HG02884 (cell line): ENCODE results near the gene CPT1A.

Source experiments
- ATAC-seq: cut with Tn5 transposase; IDR thresholded peaks from one replicate; pipeline ENCODE4 v1.9.1; 2021; ENCODE audit warnings: mild to moderate bottlenecking, moderate library complexity; ENCODE audit not compliant: unreplicated experiment

Gene CPT1A

DNA sequence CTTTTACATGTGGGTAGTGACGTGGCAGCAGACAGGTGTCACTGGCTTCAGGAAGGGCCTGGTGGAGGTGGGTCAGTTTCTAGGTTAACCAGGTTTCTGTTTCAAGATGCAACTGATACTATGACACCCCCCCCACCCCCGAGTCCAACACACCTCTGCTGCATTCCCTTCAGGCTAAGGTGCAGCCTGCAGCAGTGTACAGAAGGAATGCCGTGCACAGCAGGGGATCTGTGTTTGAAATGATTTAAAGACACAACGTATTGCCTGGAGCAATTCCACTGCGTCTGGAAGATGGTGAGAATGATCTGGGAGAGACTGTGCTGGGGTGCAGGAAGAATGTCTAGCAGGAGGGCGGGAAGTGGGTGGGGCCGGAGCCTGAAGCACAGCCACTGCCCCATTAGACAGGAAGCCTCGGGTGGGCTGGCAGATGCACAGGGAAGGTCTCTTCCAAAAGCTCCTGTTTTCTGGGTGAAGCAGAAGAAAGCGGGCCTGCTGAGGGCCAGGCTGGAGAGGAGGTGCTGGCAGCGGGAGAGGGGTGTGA lies 78.5 kb downstream of the CPT1A start:
- no peak for ATAC-seq

DNA sequence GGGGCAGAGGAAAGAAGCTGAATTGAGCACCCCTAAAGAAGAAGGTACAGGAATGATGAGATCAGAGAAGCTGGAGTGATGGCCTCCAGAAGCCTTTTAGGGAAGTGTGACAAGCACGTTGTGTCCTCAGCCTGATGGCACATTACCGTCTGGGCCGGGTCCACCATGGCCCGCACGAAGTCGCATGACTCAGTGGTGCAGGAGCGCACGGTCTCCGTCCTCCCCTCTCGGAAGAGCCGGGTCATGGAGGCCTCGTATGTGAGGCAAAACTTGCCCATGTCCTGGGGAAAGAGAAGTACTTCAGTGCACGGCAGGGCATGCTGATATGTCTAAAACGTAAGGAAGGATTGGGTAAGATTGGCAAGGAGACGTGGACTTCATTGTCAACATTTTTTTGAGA lies 79.2 kb downstream of the CPT1A start:
- no peak for ATAC-seq

DNA sequence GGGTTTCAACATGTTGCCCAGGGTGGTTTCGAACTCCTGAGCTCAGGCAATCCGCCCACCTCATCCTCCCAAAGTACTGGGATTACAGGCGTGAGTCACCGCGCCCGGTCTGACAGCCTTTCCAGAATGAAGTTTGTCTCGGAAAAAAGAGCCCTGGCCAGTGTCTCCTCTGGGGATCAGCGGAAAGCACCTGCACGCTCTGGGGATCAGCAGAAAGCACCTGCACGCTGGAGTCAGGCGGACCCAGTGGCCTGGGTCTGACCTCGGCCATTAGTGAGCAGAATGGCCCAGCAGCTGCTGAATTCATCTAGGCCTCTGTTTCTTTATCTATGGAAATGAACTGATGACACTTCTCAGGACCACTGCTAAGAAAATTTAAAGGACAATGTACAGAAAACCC lies 79.9 kb downstream of the CPT1A start:
- no peak for ATAC-seq

DNA sequence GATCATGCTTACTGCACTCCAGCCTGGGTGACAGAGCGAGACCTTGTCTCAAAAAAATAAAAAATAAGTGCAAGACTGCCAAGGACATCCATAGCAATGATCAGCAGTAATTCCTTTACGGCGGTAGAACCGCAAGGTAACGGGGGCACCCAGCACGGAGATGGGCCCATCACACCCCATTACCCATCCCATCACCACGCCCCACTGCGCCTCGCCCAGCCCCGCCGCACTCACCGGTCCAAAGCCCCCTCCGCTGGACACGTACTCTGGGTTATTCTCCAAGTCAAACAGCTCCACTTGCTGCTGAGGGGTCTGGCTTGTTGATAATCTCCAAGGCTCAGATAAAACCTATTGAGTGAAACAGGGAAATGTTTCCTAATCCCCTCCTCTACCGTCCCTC lies 81.7 kb downstream of the CPT1A start:
- ATAC-seq: no peak

DNA sequence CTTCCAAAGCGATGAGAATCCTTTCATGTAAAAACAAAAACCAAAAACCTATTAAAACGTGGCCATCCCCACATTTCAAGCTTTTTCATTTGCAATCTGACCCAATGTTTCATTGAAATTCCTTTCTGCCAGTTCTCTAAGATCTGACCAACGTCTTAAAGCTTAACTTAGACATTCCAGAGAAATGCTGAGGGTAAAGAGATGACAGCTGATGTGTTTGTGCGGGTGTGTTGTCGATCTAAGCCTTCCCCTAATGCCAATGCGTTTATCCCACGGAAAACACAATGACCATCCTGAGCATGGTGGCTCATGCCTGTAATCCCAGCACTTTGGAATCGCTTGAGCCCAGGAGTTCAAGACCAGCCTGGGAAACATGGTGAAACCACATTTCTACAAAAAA lies 84.0 kb downstream of the CPT1A start:
- no peak for ATAC-seq

DNA sequence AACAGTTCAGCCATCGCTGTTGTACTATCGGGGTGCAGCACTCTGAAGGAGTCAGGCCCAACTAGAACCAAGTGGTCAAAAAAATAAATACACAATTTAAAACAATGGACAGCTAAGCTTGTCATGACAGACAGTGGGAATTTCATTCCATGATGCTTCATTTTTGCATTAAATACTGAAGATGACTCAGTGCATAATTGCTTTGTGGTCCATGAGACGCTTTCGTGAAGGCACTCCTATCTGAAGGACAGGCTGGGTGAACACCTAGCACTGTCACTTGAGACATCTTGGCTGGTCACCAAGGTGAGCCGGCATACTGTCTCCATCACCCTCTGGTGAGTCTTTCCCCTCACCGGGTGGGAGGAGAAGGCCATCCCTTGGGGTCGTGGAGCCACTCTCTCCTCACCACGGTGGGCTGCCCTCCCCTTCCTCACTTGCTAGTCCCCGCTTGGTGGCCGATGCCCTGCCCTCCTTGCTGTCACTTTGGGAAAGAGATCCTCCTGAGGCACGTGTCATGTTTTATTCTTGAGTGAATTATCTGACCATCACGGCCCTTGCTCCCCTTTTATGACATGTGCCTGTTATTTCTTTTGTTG lies 85.4 kb downstream of the CPT1A start:
- no peak for ATAC-seq

DNA sequence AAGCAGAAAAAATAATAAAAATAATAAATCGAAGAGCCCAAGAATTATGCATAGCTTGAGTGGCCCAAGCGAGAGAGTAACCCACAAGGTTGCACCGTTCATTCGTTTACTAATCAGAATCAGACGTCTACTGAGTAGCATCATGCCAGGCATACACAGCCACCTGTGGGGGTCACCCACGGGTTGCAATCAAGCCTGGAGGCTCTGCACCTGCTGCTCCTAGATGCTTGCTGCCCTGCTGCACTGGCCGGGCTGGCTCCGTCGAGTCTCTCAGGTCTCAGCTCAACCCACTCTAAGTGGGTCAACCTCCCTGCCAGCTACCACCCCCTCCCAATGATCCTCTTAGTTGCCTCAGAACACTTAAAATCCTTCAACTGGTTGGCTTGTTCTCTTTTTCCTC lies 88.4 kb downstream of the CPT1A start:
- ATAC-seq: no peak

DNA sequence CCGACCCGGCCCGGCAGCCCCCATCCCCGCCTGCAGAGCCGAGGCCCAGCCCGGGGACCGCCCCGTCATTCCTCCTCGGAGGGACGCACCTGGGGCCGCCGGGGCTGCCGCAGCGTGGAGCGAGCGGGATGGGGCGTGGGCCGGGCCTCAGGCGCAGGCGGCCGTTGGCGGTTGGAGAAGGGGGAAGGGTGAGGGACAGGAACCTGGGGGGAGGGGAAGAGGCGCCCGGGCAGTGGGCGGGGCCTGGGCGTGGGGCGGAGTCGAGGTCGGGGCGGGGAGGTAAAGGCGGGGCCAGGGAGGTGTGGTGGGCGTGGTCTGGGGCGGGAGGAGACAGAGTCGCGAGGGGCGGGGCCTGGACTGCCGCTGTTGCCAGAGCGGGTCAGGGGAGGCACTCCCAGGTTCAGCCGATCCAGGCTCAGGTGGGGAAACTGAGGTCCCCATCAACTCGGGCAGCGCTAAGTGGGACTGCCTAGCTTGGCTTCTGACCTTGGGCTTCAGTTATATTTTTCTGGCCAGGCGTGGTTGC lies 90.3 kb downstream of the CPT1A start, which contains the start of gene TESMIN:
Gene TESMIN (minus strand): TSS at position 190 of the 526 bp plus-strand sequence. CDS start 860 bp downstream, outside the sequence.
- no peak for ATAC-seq

DNA sequence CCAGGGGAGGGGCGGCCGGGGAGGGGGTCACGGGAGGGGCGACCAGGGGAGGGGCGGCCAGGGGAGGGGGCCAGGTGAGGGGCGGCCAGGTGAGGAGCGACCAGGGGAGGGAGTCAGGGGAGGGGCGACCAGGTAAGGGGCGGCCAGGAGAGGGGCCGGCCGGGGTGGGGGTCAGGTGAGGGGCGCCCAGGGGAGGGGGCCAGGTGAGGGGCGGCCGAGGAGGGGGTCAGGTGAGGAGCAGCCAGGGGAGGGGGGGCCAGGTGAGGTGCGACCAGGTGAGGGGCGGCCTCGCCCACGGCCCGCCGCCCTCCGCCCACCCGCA lies 90.8 kb downstream of the CPT1A start:
- no peak for ATAC-seq

DNA sequence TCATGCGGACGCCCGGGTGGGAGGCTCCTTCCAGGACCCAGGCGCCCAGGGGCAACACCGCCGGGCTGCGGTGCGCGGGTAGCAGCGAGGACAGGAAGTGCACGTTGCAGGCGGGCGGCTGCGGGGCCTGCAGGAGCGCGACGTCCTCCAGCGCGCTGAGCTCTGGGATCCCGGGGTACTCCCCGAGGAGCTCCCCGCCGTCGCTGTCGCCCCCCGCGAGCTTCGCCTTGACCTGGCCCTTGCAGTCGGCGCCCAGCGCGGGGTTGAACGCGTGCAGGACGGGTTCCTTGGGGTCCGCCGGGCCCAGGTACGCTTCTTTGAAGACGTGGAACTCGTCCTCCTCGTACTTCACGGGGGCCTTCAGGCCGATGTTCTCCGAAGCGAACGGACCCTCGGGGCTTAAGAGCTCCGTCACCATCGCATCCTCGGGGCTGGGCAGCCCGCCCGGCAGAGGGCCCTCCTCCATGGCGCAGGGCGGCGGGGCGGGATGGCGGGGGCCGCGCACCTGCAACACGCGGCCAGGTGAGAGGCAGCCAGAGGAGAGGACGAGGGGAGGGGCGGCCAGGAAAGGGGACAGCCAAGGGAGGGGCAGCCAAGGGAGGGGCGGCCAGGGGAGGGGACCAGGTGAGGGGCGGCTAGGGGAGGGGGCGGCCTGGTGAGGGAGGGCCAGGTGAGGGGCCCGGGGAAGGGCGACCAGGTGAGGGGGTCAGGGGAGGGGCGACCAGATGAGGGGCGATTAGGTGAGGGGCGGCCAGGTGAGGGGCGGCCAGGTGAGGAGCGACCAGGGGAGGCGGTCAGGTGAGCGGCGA lies 91.3 kb downstream of the CPT1A start:
- ATAC-seq: no peak

DNA sequence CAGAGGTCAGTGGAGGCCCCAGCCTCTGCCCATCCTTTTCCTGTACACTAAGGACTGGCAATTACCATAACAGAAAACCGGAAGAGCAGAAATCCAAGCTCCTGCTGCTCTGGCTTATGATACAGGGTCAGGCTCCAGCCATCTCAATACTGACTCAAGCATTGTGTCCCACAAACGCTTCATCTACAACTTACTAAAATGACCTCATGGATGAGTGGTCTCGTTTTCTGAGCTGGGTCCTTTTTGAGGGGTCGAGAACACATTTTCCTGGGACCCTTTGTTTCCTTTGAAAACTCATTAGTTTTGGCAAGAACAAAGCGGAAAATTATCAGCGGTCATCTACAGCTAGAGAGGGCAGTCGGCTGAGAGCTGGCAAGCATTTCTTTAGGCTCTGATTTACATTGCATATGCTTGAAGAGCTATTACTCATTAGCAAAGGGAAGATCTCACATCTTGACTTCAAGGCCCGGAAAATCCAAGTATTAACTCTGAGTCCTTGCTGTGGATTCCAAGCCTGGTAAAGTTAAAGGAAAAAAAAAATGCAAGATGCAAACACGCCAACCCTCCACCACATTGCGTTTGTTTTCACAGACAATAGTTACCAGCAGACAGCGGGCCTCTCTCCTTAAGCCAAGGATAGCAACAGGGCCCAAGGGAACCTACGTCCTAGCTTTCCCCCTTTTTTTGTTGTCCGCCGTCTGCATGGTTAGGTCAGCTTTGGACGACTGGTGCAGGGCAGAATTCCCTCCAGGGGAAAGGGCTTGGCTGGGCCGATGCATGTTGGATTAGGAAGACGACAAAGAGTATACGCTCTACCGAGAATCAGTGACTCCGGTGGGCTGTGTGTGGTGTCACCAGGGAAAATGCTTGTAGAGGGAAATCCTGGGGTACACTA lies 92.2 kb downstream of the CPT1A start:
- no peak for ATAC-seq

DNA sequence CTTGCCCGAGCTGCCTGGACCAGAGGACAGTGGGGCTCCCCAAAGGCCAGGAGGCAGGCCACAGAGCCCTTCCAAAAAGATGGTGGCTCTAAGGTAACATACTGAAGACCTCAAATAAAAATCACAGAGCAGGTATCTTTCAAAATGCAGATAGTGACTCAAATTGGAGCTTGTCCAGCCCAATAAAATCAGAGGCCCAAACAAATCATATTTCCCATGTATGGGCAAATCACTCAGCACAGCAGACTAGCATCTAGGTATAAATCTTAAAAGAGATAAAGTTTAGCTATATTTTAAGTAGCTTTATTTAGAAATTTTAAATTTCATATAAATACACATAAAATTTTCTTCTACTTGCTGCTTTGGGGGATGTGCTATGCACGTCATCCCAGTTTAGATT lies 93.7 kb downstream of the CPT1A start:
- ATAC-seq: no peak

DNA sequence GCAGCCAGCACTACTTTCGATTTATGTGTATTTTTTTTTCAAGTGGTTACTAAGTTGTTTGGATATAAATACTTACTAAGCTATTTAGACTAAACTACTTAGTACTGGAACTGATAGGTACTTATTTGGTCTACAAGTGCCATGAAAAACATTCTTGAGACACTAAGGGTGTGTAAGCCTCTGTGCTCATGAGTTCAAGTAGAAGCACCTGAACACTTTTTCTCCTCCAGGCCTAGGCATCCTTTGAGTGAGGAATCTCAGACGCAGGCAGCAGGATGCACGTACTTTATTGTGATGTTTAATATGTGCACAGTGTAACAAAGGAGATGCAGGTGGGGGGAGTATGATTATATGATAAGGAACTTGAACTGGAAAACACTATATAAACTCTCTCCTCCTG lies 98.2 kb downstream of the CPT1A start:
- ATAC-seq: no peak

DNA sequence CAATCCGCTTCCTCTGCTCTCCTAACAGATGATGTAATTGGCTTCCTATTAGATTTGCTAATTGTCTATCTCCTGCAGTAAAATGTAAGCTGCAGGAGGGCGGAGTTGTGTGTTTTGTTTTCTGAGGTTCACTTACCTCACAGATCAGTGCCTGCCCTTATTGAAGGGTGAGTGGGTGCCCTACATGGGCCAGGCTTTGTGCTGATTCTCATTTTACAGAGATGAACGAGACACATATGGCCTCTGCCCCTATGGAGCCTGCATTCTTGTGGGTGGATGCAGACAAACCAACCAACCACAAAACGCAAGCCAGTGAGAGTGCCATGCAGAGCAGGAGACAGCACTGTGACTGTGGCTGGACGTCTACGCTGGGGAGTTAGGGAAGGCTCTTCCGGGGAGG lies 100.3 kb downstream of the CPT1A start:
- no peak for ATAC-seq

DNA sequence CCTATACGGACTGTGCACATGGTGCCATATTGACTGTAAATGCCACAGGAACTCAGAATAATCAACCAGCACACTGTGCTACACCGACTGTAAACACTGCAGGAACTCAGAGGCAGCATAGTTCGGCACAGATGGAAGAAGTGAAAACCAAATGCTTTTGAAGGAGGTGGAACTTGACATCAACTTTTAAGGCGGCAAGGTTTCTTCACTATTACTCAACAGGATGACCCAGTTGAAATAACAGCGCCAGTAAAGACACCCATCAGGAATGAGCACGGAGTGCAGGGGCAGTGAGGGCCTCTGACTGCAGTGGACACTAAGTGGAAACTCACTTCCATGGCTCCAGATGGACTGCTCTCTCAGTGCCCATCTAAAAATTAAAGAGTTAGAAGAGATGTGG lies 106.1 kb downstream of the CPT1A start:
- no peak for ATAC-seq

DNA sequence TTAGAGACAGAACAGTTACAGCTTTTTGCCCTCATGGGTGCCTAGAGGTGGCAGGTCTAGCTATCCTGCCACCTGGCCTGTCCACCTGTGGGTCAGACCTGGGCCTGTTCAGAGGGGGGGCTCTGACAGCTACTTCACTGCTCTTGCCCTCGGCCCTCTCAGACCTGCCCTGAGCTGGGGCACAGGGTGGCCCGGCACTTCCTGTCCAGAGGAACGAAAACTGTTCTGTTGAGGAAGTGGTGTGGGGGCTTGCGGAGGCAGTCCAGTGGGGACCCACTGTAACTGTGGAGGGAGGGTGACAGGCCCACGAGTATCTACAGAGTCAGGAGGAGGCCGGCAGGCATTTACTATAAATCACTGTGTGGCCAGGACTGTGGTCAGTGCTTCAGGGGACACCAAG lies 106.6 kb downstream of the CPT1A start:
- no peak for ATAC-seq

DNA sequence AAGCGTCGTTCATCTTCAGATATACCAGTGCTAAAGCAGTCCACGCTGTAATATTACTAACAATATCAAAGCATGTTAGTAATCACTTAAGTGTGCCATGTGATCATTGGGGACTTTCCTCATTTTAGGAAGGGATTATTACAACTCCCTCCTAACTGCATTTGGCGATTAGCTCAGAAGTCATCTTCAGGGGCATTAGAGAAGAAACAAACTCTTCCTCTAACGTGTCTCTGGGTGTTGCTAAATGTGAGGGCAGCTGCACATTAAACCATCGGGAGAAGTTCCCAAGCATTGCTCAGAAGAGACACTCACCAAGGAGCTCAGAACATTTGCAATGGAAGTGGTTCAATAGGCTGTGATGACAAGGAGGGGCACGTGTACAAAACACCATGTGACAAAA lies 107.6 kb downstream of the CPT1A start:
- no peak for ATAC-seq

DNA sequence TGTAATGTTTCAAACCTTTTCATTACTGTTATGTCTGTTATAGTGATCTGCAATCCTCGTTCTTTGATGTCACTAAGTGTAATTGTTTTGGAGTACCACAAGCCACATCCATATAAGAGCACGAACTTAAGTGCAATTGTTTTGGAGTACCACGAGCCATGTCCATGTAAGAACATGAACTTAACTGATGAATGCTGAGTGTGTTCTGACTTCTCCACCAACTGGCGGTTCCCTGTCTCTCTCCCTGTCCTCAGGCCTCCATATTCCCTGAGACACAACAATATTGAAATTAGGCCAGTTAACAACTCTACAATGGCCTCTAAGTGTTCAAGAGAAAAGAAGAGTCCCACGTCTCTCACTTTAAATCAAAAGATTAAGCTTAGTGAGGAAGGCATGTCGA lies 113.9 kb downstream of the CPT1A start:
- ATAC-seq: no peak

DNA sequence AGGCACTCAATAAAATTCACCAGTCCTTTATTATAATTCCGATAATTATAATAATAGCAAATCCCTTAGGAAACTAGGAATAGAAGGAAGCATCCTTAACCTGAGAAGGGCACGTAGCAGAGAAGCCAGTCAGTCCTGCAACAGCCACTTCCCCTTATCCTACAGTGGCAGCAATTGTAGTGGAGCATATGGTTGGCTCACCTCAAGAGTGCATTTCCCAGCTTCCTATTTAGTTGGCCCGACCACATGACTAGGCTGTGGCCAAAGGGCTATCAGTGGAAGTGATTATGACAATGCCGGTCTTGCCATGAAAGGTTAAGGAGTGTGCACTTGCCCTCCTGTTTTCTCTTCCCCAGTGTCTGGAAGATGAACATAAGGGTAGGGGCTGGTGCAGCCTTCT lies 117.4 kb downstream of the CPT1A start:
- ATAC-seq: no peak

DNA sequence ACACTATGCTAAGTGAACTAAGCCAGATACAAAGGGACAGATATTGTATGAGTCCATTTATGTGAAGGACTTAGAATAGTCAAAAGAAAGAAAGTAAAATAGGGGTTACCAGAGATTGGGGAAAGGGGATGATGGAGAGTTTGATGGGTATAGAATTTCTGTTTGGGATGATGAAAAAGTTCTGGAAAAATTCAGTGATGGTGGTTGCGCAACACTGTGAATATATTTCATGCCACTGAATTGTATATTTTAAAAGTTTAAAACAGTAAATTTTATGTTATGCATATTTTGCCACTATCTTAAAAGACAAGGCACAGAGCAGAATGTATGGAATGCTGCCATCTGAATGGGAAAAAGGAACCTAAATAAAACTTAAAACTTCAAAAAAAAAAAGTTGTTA lies 119.6 kb downstream of the CPT1A start:
- ATAC-seq: no peak

DNA sequence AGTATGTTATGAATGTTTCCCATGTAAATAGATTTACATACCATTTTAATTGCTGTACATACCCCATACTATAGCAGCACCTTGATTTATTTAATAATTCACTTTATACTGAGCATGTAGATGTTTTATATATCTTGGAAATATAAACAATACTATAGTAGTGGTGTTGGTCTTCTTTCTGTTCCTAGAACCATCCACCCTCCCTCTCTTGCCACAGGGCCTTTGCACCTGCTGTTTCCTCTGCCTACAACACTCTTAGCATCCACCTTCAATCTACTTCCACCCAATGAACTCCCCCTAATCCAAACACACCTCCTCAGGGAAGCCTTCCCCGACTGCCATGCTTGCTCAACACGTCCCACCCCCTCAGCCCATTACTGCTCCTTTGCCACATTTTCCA lies 120.6 kb downstream of the CPT1A start:
- no peak for ATAC-seq
